A549 treated with Mapracorat at 1 μM for 4 hours (cell line): ENCODE results near the gene ADGRB3. TPM values are rescaled to one million over a fixed set of nuclear protein-coding genes. Genes with fewer than 3 reads are reported as not detected.

Source experiments
- total RNA-seq: library from RNA; stranded (reverse); fragments of 200-300 nt; extraction: Qiagen RNA extraction; gene quantifications from 5 replicates; pipeline ENCODE4 v1.2.3, GENCODE V29; 2022

Gene ADGRB3
- total RNA-seq: not detected in 5 replicates

DNA sequence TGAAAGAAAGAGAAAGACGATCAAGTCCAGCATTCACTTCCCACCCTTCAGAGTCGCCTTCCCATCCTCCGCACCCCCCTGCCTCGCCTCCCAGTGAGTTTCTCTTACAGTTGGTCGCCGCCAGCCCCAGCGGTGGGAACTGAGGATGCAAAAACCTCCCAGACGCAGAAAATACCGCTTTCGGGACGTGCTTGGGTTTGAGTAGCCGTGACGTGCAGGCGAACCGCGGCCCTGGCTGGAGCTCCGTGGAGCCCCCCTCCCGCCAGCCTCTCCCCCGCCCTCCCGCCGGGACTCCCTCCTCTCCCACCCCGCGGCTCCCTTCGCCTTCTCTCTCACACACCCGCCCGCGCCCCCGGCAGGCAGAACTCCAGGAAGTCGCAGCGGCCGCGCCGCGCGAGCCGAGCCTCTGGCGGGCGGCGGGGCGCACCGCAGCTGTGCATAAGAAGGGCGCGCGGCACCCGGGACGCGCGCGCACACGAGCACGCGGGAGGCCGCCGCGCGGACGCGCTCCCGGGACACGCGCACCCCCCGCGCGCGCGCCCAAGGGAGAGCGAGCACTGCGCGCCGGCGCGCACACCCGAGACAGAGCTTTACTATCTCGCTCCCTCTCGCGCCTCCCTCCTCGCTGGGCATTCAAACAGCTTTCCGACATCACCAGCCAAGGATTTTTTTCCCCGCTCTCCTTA is at the start of gene ADGRB3:
Gene ADGRB3, plus strand, starts transcription at position 557 of the 686 bp plus-strand sequence. CDS start 3,394 bp downstream, outside the sequence.

